ENCODE measurements around the gene HDAC10.

HDAC10 gene

DNA sequence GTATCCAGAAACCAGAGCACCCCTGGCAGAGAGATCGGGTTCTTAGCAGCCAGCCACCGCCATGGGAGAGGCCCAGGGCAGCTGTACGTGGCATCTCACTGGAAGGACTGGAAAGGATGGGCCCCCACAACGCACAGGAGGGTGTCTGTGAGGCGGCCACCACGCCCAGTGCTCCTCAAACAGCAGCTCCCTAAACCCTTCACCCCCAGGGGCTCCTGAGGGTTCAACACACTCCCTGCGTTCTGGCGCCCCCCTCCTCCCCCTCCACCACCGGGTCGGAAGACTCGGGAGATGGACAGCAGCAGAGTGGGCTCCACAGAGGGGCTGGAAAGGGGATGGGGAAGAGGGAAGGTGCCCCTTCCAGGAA is 9.4 kb upstream of the HDAC10 start:
- Histone ChIP-seq H3K27ac (peak overlapping the region in 5 of 21 experiments; percentile 17 to 57 (median 40)), H3K4me3 (peak overlapping the region in 6 of 7 experiments; percentile 27 to 42 (median 32))

DNA sequence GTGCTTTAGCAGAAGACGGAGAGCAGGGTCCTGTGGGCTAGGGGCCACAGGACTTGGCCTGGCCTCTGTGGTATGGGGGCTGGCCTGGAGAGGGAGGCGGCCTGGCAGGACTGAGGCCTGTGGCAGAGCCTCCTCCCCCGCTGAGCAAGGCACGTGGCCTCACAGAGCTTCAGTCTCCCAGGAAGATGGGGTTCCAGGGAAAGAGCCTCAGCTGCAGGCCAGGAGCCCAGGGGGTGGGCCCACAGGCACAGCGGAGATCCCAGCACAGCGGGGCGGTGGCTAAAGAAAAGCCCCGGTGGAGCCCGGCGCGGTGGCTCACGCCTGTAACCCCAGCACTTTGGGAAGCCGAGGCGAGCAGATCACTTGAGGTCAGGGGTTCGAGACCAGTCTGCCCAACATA is 8.2 kb upstream of the HDAC10 start:
- H3K27ac ChIP-seq: no peak overlapping the region
- H3K4me3 ChIP-seq: no peak overlapping the region

DNA sequence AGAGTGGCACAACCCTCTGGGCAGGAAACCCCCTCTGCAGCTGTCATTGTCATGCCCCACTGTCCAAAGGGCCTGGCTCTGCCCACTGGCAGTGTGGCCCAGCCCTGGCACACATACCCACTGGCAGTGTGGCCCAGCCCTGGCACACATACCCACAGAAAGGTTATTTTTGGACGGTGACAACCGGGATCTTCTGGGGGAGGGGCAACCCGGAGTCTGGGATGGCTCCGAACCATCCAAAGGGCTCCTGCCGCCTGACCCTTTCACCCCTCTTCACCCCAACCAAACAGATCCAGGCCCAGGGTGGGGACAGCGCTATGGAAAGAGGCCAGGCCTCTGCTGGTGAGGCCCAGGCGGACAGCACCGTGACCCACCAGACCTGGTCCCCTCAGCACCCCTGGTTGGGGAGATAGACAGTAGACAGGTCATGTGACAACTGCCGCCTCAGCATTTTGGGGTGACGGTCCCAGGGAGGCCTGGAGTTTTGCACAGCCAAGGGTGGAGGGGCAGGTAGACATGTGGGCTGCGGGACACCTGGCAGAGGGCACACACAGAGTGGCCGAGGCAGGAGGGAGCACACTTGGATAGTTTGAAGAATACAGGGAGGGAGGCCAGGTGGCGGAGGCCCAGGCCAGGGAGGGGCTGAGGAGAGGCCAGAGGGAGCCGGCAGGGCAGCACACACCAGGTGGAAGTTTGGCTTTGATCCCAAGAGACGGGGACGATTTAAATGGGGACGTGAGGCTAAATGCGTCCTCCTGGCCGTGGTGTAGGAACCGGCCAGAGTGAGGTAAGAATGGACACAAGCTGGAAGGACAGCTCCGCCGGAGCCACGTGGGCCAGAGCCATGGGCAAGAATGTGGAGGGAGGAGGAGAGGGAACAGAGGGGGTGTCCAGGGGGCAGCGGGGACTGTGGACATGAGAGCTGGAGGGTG is 7.6 kb upstream of the HDAC10 start:
- H3K27ac ChIP-seq: no peak overlapping the region
- H3K4me3 ChIP-seq: no peak overlapping the region

DNA sequence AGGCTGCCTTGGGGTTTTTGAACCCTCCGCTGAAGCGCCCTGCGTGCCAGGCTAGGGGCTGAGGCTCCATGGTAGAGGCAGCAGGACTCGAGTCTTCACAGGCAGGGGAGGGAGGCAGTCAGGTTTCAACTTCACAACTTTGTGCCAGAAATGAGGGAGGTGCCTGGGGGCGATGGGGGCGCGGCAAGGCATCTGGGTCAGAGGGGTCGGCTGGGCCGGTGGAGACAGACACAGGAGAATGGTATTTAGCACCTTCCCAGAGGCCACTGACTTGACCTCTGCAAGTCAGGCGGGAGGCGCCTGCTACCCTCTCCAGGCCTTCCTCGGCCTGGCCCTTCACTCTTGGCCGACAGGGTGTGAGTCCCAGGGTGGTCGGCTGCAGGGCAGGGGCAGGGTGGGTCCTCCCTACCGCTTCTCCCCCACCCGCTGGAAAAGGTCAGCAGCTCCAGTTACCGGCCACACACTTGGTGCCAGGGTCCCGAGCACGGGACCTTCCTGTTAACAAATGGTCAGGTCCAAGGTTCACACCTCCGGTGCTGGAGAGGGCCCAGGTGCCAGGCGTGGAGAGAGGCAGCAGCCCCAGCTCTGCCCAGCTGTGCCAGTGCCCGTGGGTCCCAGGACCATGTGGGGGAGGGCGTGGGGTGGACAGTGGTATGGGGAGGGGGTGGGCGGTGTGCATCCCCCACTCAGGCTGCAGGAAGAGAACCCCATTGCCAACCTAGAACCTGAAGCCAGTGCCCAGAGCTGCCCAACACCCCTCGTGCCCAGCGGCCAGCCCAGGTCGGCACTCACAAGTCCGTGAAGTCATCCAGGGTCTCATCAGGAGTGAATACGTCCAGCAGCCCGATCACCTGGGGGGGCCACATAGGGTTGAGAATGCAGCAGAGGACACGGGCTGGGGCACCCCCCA is 6.6 kb upstream of the HDAC10 start:
- H3K4me3 ChIP-seq: no peak overlapping the region
- no peak overlapping the region for H3K27ac ChIP-seq

DNA sequence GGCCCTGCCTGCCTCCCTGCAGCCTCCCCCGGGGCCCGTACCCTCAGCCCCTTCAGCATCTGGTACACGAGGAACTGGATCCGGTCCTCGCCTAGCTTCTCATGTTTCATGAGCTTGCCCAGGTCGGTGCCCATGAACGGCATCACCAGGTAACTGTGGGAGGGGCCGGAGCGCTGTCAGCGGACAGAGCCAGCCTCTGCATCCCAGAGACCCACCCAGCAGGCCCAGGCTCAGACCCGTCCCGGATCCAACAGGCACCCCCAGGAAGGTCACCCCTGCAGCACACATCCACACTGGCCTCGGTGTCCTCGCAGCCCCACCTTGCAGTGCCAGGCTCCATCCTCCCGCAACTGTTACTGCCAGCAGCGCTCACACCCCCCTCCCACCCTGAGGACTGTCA is 6.0 kb upstream of the HDAC10 start:
- no peak overlapping the region for H3K4me3 ChIP-seq
- no peak overlapping the region for H3K27ac ChIP-seq

DNA sequence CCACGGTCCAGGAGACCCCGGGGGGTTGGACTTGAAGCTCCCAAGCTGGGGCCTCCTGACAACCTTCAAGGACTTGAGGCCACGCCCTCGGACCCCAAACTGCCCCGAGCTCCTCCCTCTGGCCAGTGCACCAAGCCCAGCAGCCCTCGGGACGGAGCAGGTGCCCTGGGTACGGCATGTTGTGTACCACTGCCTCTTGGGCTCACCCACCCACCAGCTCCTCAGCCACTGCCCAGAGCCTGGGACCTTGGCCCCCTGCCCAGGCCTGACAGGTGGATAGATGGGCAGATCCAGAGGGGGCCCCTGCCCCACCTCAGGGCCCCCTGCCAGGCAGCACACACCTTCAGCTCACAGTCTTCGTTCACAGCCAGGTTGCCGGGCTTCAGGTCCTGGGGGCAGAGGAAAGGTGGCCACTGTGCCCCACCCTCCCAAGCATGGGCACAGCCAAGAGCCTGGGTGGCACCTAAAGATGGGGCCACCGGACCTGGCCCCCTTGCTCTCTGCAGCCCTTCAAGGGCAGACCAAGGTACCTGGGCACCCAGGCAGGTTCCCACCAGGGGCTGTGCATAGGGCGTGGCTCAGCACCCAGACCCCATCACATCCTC is 5.3 kb upstream of the HDAC10 start:
- Histone ChIP-seq H3K27ac (no peak overlapping the region), H3K4me3 (no peak overlapping the region)

DNA sequence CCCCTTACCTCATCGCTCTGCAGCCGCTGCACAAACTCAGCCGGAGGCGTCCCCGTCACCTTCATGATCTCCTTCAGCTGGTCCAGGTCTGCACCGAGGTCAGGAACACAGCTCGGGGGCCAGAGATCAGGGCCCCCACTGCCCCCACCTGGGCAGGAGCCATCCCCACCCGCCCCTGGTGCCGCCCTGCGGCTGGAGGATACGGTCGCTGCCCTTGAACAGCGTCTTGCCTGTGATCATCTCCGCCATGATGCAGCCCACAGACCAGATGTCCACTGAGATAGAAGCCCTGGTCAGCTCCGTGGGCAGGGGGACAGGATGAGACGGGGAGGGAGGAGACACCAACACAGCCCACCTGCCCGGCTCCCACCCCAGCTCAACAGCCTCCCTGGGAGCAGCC is 4.5 kb upstream of the HDAC10 start:
- no peak overlapping the region for H3K27ac ChIP-seq
- no peak overlapping the region for H3K4me3 ChIP-seq

DNA sequence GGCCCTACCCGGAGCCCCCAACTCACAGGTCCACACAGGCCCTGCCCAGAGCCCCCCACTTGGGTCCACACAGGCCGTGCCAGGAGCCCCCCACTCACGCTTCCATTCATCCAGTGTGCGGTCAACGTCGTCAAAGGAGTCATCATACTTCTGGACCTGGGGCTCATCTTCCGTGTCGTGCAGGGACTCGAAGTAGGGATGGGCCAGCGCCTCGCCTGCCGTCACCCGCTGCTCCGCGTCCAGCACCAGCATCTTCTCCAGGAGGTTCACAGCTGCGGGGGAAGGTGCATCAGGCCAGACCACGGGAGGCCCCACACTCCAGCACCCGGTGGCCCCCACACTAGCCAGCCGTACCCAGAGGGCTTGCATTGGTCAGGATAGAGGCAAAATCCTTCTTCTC is 4.0 kb upstream of the HDAC10 start:
- no peak overlapping the region for H3K4me3 ChIP-seq

DNA sequence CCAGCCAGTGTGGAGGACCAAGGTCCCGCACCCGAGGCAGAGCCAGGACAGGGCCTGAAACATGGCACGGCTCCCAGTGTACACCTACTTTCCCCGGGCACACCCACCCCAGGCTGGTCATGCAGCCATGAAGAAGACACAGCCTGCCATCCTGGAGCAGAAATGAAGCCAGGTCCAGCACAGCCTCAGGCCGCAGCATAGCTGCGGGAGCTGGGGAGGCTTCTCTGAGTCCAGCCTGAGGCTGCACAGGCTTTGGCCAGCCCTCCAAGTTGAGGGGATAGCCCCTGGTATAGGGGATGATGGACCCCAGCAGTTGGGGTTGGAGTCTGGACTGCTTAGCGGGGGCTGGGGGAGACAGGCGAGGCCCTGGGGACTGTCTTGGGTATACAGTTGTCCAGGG is 2.9 kb upstream of the HDAC10 start:
- no peak overlapping the region for H3K27ac ChIP-seq

More for the DNA sequence above, 4.0 kb upstream of the HDAC10 start:
- no peak overlapping the region for H3K27ac ChIP-seq

DNA sequence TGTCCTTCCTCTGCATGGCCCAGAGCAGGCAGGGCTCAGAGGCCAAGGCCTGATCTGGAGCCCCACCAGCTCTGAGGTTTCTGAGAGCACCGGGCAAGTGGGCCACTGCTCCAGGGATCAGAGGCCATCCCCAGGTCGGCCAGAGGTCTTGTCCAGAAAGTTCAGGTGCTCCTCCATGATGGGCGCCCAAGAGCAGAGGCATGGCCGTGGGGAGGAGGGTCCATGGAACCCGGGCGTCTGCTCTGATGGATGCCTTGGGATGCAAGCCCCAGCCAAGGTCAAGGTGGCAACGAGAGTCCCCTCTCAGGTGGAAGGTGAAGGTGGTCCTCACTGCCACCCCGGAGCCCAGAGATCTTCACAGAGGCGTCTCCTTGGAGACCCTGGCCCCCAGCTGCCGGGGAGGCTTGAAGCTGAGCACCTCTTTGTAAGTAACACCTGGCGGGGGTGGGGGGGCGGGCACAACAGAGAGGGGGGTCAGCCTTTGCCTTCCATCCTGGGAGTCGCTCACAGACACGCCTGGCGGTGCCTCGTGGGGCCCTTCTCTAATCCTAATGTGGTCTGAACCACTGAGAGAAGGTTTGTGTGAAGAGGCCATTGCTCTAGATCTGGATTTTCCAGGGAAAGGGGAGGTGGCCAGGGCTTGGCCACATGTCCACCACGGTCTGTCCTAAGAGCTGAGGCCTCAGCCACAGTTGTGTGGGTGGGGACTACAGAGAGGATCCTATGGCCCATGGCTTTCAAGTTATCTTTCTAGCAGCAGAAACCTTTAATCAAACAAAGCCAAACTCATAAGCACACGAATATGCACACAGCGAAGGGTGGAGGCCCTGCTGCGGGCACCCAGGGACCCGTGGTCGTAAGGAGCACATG is 2.2 kb upstream of the HDAC10 start:
- no peak overlapping the region for H3K27ac ChIP-seq
- no peak overlapping the region for H3K4me3 ChIP-seq

More for the DNA sequence above, 2.9 kb upstream of the HDAC10 start:
- H3K4me3 ChIP-seq: no peak overlapping the region

DNA sequence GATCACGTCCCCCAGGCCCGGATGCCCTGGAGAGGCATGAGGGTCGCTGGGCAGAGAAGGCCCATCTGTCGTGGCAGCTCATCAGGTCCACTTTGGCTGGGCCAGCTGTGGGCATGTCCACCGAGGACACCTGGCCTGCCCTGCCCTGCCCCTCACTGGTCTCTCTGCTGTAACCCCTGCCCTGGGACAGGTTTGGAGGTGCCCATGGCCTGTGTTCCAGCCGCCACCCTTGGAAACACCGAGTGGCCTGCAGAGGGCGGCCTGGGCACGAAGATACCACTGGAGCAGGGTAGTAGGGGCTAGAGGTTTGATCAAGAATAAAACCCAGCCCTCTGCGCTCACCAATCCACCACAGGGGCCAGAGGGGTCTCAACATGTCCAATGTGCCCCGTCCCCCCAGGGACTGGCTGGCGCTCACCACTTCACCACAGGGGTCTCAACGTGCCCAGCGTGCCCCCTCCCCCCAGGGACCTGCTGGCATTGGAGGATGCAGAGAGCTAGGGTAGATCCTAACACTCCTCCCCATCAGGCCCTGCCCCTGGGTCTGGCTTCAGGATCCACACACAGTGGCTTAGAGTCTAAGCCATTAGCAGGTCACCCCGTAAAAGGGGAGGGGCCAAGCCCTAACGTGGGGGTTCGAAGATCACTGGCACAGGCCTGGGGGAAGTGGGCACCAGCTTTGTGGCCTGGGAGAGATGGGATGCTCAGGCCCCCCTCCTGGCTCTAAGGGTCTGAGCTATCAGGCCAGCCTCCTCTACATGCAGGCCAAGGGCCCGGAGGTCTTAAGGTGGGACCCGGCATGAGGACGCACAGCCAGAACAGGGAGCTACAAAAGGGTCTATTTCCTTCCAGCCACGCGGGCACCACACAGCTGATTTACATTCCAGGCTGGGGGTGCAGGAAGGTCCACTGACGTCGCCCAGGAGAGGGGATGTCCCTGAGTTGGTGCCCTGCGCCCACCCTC is 1.3 kb upstream of the HDAC10 start:
- Histone ChIP-seq H3K4me3 (peak overlapping the region in 2 of 7 experiments; percentile 65 to 79), H3K27ac (peak overlapping the region in 12 of 21 experiments; percentile 67 to 89 (median 80))

DNA sequence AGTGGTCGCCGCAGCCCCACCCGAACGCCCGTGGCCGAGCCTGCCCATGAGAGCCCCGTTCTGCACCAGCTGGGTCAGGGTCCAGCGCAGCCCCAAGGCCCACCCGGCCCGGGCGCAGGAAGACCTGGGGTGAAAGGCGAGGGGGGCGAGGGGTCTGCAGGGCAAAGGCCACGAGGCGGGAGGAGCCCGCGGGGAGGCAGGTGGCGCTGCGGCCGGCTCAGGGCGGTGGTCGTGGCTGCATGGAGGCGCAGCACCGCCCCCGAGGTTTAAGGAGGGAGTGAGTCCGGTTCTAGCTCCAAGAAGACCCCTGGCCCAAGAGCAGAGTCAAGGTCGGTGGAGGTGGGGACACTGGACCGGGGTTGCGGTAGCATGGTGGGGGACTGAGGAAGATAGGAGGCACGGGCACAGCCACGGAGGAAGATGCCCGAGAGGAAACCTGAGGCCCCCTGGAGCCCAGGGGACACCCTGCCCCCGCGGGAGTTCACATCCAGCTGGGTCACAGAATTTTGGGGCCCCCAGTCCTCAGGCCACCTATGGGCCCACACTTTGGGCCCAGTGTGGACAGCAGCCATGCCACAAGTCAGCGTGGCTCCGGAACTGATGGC is 514 bp upstream of the HDAC10 start:
- H3K4me3 ChIP-seq: peak overlapping the region; percentile 51 to 79 (median 65)
- H3K27ac ChIP-seq: peak overlapping the region in 19 of 21 experiments; percentile 9 to 91 (median 80)

DNA sequence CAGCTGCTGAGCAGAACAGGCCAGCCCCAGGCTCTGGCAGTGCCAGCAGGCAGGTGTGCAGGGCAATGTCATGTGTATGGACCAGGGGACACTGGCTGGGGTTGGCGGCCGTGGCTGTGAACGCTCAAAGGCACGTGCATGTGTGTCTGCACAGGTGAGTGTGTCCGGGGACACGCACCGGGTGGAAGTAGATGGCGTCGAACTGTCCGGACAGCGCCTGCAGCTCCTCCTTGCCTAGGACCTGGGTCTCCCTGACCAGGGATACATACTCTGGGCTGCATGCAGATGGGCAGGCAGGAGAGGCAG is 863 bp downstream of the HDAC10 start:
- Histone ChIP-seq H3K4me3 (peak overlapping the region; percentile 51 to 79 (median 65)), H3K27ac (peak overlapping the region in 13 of 21 experiments; percentile 45 to 91 (median 81))

DNA sequence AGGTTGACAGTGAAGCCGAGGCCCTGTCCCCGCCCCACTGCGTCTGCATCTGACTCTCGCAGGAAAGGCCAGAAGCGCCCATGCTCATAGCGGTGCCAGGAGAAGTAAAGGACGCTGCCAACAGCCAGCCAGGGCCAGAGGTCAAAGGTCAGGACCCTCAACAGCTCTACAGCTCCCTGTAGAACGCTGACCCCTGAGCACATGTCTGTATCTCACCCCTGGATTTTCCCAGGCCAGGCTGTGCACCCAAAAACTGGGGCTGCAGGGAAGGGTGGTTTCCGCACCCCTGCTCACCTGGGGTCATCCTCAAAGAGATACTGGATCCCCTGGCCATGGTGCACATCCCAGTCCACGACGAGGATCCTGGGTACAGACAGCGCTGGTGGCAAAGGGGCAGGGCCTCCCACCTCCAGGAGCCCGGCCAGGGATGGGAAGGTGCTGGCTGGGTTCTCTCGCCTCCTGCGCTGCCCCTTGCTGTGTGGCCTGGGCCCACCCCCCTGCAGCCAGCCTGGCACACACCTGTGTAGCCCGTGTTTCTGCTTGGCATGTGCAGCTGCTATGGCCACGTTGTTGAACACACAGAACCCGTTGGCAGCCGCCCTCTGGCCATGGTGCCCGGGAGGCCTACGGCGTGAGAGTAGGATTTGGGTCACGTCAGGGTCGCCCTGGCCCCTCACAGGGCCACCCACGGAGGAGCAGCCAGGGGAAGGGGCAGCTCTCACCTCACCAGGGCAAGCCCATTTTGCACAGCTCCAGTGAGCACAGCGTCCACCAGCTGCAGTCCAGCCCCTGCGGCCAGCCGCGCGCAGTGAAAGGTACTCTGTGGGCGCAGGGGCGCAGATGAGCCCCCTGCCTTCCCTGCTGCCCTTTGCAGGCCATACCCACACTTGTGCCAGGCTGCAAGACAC is 1.5 kb downstream of the HDAC10 start:
- Histone ChIP-seq H3K27ac (peak overlapping the region in 2 of 21 experiments; percentile 84 to 91), H3K4me3 (peak overlapping the region in 3 of 7 experiments; percentile 51 to 72 (median 64))

DNA sequence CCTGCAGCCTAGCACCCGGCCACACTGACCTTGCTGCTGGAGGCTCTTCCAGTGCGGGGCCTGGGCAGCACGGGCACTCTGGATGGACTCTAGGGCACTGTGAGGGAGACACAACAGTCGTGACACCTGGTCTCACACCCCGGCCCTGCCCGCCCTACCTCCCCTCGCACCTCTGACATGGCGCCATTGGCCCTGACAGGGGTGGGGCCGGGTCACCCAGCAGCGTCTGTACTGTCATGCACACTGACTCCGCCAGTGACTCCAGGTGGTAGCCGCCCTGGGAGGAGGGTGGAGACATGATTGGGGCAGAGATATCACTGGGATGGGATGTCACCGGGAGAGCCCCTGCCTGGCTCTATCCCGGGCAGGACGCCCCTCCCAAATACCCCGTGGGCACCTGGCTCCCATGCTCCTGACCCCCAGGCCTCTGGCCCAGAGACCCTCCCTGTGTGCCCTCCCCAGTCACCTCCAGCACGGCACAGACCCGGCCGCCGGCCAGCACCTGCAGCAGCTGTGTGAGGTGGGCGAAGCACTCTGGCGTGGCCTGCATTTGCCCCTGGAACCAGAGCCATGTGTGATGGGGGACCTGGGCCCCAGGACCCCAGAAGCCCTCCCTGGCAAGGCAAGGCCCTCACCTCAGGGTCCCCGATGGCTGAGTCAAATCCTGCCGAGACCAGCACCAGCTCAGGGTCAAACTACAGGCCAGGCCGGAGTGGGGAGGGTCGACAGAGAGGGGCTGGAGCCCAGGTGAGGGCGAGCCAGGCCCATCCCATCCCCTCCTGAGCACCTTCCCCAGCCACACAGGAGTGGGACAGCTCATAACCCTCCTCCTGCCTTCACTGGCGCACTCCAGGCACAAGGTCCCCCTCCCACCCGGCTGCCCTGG is 2.6 kb downstream of the HDAC10 start:
- H3K27ac ChIP-seq: peak overlapping the region in 5 of 21 experiments; percentile 8 to 91 (median 31)

DNA sequence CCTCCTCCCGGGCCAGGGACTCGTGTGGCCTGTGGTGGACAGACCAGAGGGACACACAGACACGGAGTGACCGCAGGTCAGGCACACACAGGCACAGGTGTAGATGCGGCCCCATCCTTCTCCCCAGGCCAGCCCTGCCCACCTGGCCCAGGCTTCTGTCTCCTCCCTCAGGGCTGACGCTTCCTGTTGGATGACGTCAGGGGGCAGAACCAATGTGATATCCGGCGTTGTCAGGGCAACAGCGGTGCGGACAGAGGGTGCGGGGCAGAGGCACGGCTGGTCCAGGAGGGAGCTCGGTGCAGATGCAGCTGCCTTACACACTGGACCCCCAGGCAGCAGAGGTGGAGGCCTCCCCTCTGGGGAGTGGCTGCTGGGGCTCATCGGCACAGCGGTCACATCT is 3.3 kb downstream of the HDAC10 start:
- H3K4me3 ChIP-seq: no peak overlapping the region
- peak overlapping the region in 4 of 21 experiments; percentile 16 to 91 (median 40) for H3K27ac ChIP-seq

More for the DNA sequence above, 2.6 kb downstream of the HDAC10 start:
- H3K4me3 ChIP-seq: no peak overlapping the region

Measured in skin epidermis (tissue), 12 donors.